ENCODE measurements around the gene KRTAP5-9.
"Not testable (repeated sequence)": the region's sequence is repeated elsewhere in the genome, so short reads cannot be mapped to it uniquely, and the experiment has no call there.

The KRTAP5-9 gene, protein sequence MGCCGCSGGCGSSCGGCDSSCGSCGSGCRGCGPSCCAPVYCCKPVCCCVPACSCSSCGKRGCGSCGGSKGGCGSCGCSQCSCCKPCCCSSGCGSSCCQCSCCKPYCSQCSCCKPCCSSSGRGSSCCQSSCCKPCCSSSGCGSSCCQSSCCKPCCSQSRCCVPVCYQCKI

DNA sequence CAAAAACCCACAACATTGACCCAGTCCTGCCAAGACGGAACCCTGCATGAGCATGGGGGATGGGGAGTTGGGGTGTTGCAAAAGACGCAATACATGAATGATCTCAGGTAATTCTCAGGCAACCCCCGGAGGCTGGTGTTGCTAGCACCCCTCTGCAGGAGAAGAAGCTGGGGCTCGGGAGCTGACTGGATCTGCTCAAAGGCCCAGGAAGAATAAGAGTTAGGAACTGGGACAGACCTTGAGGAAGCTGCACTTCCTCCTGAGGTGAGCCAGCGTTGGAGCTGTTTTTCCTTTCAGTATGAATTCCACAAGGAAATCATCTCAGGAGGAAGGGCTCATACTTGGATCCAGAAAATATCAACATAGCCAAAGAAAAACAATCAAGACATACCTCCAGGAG, at the start of gene KRTAP5-9:
Gene KRTAP5-9, plus strand, starts transcription at position 301 of the 400 bp plus-strand sequence. CDS start 238 bp downstream, outside the sequence.
- no peak for DNase-seq

DNA sequence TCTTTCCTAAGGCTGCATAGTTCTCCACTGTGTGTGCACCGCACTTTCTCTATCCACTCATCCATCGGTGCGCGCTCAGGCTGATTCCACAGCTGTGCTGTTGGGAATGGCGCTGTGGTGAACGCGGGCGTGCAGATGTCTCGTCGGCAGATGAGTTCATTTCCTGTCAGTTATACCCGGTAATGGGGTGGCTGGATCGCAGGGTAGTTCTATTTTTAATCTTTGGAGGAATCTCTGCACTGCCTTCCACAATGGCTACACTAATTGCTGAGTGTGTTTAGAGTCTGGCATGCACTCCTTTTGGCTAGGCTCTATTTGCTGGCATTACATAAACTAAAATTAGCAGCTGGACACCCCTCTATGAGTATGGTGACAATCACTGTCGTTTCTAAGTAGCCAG, 49.1 kb upstream of the KRTAP5-9 start:
- no peak for DNase-seq

DNA sequence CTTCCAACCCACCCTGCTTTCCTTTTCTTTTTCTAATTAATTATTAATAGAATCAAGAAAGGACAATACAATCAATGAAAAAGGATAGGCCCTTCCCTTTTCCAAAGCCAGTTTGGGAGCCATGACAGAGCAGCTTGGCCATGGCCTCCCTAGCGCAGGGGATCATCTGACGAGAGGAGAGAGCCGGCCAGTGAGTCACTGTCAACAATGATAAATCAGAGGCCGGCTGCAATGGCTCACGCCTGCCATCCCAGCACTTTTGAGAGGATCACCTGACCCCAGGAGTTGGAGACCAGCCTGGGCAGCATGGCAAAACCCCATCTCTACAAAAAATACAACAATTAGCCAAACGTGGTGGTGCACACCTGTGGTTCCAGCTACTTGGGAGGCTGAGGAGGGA, 48.7 kb upstream of the KRTAP5-9 start:
- DNase-seq = no peak

DNA sequence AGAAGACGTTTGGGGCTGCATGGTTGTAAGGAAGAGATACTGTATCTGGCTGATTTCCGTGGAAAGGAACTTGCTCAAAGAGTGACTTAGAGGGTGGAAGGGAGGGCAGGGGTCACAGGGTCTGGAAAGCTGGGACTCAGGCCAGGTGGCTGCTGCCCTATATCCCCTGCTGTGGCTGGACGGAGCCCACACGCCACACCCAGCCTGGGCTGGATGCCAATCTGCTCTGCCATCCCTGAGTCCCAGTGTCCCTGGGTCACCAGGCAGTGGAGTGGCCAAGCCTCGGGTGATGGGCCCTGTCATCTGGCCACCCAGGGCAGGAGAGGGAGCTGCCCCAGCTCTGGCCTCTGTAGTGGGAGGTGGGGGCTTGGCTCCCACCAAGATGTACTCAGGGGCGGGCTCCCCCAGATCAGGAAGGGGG, 47.6 kb upstream of the KRTAP5-9 start:
- DNase-seq = no peak

DNA sequence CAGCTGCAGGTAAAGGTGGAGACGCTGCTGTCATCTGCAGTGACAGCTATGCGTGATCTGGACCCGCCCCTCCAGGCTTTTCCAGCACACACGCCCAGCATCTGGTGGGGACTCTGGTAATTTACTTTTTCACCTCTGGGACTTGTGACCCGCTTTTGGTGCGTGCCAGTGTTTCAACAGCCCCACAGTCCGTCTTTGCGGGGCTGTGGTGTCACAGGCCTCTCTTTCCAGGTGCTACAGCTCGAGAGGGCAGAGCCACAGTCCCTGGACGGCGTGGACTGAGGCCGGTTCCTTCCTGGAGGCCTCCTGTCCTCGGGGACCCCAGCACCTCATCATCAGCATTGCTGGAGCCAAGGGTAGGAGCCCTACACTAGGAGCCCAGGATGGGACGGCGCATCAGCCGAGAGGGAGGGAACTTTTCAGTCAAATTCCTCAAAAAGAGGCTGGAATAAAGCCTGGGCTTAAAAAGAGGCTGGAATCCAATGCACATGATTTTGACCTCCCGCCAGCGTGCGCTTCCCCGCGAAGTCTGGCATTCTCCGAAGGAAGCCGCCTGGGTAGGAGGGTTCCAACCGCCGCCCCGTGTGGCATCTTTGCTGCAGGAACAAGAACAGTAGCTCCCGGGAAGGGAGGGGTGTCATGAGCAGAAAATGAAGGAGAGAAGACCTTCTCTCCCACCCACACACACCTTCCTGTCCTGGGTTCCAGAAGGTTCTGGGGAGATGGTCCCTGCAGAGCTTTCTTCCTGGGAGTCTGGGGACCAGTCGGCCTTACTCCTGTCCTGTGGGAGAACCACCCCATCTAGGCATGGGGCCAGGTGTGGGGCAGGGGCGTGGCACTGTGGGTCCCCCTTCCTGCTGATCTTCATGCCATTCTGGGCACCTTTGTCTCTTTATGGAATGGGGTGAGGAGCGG, 46.9 kb upstream of the KRTAP5-9 start:
- no peak for DNase-seq

DNA sequence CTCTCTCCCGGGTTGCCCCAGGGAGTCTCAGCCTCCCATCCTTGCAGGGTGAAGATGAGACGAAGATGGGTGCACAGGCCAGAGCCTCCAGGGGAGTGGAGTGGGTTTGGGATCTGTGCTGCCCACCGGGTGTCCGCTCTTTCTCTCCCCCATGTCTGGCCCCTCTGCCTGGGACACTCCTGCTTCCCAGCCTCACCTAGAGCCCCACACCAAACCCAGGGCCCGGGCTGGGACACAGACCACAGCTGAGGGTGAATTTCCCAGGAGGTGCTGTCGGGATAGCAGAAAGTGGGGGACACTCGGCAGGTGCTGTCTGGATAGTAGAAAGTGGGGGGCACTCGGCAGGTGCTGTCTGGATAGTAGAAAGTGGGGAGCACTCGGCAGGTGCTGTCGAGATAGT, 46.2 kb upstream of the KRTAP5-9 start:
- no peak for DNase-seq

DNA sequence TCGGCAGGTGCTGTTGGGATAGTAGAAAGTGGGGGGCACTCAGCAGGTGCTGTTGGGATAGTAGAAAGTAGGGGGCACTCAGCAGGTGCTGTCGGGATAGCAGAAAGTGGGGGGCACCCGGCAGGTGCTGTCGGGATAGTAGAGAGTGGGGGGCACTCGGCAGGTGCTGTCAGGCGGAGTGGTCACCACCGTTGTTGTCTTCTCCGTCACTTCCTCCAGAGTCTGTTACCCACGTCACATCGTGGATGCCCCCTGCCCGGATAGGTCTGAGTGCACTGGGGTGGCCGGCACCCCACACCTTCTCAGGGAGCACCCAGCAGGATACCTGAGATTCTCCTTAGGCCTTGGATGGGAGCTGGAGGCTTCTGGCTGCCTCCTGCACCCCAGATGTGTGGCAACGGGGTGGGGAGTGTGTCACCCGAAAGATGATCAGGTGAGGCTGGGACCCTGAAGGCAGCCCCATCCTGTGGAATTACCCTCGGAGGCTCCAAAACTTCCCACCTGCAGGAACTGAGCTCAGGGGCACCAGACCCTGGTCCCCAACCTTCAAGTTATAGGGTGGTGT, 45.3 kb upstream of the KRTAP5-9 start:
- DNase-seq = no peak

DNA sequence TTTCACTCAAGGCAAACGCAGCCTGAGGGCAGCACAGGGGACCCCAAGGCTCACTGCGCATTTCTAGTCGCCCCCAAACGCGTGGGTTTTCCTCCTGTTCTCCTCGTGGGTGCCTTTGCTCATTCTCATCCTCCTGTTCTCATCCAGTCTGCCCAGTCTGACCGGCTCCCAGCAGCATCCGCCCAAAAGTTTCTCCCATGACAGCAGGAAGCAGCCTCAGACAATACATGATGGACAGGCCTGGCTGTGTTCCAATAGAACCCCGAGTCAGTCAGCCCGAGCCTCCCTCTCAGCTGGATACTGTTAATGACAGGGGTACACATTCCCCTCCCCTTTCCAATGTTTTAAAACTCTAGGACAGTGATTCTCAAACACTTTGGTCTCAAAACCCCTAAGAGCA, 43.7 kb upstream of the KRTAP5-9 start:
- DNase-seq = no peak

DNA sequence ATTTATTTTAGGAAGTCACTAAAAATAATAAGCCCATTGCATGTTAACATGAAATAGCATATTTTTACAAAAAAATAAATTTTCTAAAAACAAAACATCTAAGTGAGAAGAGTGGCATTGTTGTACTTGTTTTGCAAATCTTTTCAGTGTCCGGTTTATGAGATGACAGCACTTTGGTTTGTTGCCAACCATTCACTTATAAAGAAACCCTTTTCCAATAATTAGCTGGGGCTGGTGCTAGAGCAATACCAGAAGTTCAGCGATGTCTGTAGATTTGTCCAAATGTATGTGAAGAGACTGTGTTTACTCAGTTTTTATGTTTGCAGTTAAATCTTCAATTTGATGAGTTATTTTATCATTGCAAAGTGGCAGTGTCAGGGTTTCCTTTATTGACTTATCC, 43.2 kb upstream of the KRTAP5-9 start:
- no peak for DNase-seq

DNA sequence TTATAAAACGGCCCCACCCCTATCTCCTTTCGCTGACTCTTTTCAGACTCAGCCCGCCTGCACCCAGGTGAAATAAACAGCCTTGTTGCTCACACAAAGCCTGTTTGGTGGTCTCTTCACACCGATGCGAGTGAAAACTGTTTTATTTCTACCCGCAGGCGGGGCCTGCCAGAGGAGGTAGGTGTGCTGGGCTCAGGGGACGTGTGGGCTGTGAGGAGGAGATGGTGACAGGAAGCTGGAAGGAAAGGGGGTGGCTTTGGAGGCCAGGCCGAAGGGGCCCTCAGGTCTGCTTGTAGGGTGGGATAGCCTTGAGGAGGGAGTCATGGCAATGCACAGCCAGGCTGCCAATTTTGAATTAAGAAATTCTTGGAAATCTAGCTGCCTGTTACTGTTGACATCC, 42.4 kb upstream of the KRTAP5-9 start:
- DNase-seq = no peak

DNA sequence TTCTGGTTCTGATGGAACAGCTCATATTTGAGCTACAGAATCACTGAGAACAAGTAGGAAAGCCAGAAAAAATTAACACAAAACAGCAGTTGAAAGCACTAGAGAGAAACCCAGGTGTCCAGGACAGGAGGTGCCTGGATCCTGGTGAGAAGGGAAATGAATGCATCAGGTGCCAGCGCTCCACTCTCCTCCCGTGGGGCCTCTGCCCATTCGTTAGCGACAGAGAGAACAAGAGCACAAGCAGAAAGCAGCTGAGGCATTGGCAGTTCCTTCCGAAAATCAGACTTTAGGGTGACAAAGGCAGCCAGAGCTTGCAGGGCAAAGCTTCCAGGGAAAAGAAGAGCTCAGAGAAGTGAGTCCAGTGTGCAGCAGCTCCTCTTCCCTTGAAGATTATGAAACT, 41.1 kb upstream of the KRTAP5-9 start:
- DNase-seq = no peak

DNA sequence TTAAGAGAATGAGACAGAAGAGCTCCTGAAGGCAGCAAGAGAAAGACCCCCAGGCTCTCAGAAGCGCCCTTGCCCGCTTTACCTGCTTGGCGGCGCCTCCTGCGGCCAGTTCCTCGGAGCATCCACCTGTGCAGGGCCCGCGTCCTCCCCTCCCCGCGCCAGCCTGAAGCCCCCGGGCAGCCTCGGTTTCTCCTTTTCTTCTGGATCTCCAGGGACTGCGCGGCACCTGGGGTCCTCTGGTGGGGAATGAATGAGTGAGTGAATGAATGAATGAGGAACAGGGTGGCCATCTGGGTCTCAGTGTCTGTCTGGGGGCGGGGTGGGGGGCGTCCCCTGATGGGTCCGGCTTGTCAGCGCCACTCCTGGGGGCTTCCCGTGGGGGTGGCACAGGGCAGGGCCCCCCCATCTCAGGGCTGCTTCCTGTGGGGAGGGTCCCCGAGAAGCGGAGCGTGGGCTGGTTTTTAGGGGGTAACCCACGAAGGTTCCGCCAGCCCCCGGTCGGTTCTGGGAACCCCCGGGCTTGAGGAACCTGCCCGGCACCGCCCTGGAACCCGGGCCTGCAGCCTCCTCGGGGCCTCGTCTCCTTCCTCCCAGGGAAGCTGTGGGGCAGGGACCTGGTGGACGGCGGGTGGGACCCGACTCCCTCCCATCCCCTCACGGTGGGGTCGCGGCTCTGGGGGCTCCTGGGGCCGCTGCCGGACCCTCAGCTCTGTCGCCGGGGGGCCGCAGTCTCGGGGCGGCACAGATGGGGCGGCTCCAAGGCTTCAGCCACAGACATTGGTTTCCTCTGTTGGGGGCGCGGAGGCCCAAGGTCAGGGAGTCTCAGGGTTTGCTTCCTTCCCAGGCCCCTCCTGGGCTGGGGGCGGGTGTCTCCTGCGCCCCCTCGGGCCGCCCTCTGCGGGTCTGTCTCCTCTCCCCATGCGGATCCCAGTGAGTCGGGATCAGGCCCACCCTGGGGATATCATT, 29.4 kb upstream of the KRTAP5-9 start:
- no peak for DNase-seq

DNA sequence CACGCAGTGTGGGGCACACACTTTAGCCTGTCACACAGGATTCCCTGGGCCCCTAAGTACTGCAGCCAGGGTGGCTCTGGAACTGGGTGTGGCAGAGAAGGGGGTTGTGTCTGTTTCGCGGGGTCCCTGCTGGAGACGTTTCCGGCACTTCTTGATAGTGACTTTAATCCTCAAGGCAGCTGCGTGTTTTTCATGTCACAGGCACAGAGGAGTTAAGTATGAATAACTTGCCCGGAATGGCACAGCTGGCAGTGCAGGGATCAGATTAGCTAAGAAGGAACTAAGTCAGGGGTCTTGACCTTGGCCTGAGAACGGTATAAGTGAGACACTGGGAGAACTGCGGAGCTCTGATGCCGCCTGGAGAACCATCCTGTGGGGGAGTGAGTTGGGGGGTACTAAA, 28.7 kb upstream of the KRTAP5-9 start:
- DNase-seq = no peak

DNA sequence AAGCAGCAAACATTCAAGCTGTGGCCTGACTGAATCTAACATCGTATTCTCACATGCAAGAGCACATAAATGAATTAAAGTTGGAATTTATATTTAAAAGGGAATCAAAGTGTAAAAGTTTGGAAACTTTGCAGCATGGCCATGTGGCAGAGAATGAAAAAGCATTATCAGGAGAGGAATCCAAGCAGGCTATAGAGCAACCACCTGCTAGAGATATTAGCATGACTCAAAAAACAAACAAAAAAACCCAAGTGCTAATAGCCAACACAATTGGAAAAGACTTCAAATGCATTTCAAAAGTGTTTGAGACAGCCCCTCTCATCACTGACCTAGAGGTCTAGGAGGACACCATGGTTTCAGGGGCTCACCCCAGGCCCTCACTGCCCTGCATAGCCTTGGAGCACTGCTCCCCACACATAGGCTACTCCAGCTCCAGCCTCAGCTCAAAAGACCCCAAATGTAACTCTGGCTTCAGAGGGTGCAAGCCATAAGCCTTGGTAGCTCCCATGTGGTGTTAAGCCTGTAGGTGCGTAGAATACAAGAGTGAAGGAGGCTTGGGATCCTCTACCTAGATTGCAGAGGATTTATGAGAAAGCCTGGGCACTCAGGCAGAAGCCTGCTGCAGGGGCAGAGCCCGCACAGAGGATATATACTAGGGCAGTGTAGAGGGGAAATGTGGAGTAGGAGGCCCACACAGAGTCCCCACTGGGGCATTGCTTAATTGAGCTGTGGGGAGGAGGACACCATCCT, 22.9 kb upstream of the KRTAP5-9 start:
- no peak for DNase-seq

DNA sequence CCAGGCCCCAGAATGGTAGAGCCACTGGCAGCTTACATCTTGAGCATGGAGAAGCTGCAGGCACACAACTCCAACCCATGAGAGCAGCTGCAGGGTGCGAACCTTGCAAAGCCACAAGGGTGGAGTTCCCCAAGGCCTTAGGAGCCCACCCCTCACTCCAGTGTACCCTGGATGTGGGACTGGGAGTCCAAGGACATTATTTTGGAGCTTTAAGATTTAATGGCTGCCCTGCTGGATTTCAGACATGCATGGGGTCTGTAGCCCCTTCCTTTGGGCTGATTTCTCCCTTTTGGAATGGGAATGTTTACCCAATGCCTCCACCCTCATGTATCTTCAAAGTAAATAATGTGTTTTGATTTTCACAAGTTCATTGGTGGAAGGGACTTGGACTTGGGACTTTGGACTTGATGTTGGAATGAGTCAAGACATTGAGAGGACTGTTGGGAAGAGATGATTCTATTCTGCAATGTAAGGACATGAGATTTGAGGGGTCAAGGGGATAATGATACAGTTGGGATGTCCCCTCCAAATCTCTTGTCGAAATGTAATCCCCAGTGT, 22.2 kb upstream of the KRTAP5-9 start:
- no peak for DNase-seq

DNA sequence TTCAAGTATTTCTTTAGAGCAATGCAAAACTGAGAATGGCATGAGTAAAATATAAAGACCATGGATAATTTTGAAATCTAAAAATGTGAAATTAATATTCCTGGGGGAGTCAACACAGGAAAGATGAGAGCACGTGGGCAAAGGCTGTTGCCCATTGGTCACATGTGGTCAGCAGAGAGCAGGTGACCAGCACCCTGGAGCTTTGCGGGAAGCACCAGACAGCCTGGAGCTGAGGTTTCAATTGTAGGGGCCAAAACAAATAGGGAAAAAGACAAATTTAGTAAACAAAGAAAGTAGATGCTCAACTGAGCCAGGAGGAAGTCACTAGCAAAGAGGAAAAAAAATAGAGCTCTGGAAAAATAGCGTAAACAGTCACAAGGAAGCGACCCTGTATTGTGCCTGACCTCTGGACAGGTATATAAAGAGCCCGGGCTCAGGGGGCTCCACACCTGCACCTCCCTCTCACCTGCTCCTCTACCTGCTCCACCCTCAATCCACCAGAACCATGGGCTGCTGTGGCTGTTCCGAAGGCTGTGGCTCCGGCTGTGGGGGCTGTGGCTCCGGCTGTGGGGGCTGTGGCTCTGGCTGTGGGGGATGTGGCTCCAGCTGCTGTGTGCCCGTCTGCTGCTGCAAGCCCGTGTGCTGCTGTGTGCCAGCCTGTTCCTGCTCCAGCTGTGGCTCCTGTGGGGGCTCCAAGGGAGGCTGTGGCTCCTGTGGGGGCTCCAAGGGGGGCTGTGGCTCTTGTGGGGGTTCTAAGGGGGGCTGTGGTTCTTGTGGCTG, 21.2 kb upstream of the KRTAP5-9 start, which contains the start of gene KRTAP5-7:
Gene KRTAP5-7, plus strand, starts transcription at position 472 of the 780 bp plus-strand sequence. Its CDS starts 34 bp downstream, at position 506.
- DNase-seq = not testable (repeated sequence)

DNA sequence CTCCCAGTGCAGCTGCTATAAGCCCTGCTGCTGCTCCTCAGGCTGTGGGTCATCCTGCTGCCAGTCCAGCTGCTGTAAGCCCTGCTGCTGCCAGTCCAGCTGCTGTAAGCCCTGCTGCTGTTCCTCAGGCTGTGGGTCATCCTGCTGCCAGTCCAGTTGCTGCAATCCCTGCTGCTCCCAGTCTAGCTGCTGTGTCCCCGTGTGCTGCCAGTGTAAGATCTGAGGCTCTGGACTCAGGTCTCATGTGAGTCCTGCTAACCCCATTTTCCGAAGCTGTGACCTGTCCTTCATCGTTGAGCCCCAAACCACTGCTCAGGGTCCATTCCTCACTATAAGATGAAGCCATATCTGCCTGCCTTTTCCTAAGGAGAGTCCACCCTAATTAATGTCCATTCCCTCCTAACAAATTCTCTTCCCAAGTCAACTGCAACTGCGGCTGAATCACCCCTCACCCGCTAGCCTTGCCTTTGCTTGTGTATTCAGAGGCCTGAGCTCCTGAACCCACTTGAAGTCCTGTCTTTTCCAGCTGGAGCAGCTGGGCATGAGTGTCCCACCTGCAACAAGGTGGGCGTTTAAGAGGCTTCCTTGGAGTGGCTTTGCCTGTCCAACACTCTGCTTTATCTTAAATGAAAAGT, 20.5 kb upstream of the KRTAP5-9 start:
- DNase-seq = no peak

DNA sequence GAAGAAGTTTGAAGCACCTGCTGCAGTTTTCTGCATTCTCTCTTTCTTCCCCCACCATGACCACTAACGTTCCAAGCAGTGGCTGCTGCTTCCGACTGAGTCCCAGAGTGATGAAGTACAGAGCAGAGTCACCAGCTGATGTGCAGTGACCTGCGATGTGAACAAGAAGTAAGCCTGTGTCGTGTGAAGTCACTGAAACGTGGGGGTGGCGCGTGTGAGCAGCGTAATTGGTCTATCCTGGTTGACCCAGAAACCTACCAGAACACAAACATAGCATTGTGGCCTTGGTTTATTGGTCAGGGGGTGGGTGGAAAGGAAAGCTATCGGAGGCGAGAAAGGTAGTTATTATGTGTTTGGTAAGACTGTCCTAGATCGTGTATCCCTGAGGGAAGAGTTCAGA, 17.6 kb upstream of the KRTAP5-9 start:
- DNase-seq = no peak

DNA sequence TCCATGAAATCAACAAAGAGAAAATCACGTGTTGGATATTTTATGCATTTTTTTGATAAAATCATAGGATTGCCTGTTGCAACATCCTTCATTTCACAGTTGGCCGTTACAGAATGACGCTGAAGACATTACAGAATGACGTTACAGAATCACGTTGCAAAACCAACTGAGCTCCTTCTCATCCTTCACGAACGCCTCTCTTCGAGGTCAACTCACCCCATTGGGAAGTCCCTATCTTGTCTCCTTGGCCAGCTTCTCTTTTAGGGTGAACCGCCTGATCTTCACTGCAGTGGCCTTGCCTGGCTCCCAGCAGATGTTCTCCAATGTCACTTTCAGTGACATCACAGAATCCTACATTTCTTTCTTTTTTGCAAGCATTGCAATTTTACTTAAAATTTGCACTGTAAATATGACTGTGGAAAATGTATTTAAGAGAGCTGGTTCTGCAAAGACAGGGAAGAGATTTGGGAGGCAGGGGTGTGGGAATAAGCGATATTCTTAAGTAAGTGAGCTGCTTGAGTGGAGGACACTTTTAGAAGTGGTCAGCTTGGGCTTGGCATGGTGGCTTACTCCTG, 16.1 kb upstream of the KRTAP5-9 start:
- no peak for DNase-seq

All from CD4-positive, alpha-beta T cell treated with Interleukin-4 for 4 hours (primary cell).